ENCODE results near the gene OIT3. TPM values are rescaled to one million over a fixed set of nuclear protein-coding genes. Genes with fewer than 3 reads are reported as not detected.

The OIT3 gene
- total and polyA plus RNA-seq, 2 donors (not counting 3 experiments of a cell fraction or from before 2014, with no cell fraction given) = 0.15 TPM; not detected in 1

DNA sequence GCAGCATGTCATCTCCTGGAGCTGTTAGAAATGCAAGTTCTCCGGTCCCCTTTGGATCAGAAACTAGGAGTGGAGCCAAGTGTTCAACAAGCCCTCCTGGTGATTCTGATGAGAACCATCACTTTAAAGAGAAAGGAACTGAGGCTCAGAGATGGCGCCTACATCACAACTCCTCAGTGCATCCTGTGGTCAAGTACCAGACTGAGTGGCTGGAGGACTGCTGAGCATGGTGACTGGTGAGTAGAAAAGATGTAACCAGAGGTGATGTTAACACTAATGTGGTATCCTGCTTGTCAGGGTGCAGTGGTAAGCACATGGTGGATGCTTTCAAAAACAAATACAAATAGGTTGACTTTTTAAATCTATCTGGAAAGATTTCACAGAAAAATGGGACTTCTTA, 3.5 kb upstream of the OIT3 start:
- intact Hi-C loops (cut with micrococcal nuclease) (no loop called here), dilution Hi-C loops (cut with MboI; ENCODE audit: extremely low pct_ligation_motif_present, low sequenced_read_pairs) (no loop called here)
- H3K9ac ChIP-seq (replicated peaks; ENCODE audit: extremely low read depth, insufficient read depth, low read length) = no peak overlapping the region
- no peaks in the 10 kb centered on the region for H3K9me1 ChIP-seq (replicated peaks; ENCODE audit: control insufficient read depth, extremely low read depth, insufficient read depth, low read length)
- ChIA-PET POLR2A (no interaction called here), CTCF (interaction anchor here (0.6 to 1.1 kb wide), 2 partner anchors 9 to 171 kb away, joined by 3 read pairs; no protein-coding TSS in a partner anchor)
- H3K9me3 ChIP-seq (replicated peaks; ENCODE audit: control insufficient read depth, insufficient read depth, low read length) = no peaks in the 10 kb centered on the region
- H3K79me2 ChIP-seq (ENCODE audit: control insufficient read depth, insufficient read depth, low read length) = no peaks in the 10 kb centered on the region
- BruUV-seq (replicated peaks) = no TSS peak
- no peak overlapping the region for H2AFZ ChIP-seq (ENCODE audit: low read depth, low read length)
- no peak overlapping the region for H3K4me2 ChIP-seq (ENCODE audit: insufficient read depth, low read length)
- peaks cover 23% of the 10 kb centered on the region for H3K4me1 ChIP-seq (ENCODE audit: control insufficient read depth, extremely low read depth, insufficient read depth, low read length)
- H3K27ac ChIP-seq (ENCODE audit: insufficient read depth, low read depth, low read length) = no peak overlapping the region
- TF ChIP-seq JUN (IDR thresholded peaks at IDR 0.05; ENCODE audit: borderline replicate concordance, insufficient read depth, insufficient read length, low read depth) (no peak), FOS (IDR thresholded peaks at IDR 0.05; ENCODE audit: borderline replicate concordance, insufficient read depth, low read length) (no peak), POLR2A (IDR thresholded peaks at IDR 0.05; ENCODE audit: low read depth, low read length) (no peak), MAX (IDR thresholded peaks at IDR 0.05; ENCODE audit: insufficient read depth, insufficient read length) (no peak), POLR2AphosphoS5 (IDR thresholded peaks at IDR 0.05; ENCODE audit: insufficient read depth, low read depth, low read length) (no peak), EZH2 (IDR thresholded peaks at IDR 0.05; ENCODE audit: borderline replicate concordance, low read depth, low read length, severe bottlenecking) (no peak), MYC (IDR thresholded peaks at IDR 0.05; ENCODE audit: low read depth, low read length) (no peak), GATA2 (IDR thresholded peaks at IDR 0.05; ENCODE audit: insufficient read depth, insufficient read length, low read depth, low read length) (no peak)
- TF ChIP-seq, protein P1, sequence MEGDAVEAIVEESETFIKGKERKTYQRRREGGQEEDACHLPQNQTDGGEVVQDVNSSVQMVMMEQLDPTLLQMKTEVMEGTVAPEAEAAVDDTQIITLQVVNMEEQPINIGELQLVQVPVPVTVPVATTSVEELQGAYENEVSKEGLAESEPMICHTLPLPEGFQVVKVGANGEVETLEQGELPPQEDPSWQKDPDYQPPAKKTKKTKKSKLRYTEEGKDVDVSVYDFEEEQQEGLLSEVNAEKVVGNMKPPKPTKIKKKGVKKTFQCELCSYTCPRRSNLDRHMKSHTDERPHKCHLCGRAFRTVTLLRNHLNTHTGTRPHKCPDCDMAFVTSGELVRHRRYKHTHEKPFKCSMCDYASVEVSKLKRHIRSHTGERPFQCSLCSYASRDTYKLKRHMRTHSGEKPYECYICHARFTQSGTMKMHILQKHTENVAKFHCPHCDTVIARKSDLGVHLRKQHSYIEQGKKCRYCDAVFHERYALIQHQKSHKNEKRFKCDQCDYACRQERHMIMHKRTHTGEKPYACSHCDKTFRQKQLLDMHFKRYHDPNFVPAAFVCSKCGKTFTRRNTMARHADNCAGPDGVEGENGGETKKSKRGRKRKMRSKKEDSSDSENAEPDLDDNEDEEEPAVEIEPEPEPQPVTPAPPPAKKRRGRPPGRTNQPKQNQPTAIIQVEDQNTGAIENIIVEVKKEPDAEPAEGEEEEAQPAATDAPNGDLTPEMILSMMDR (IDR thresholded peaks at IDR 0.05; ENCODE audit: extremely low read depth in 1 of 2, insufficient read depth in 1 of 2, low read depth in 1 of 2, low read length in 2 of 2) = no peak
- H3K36me3 ChIP-seq (ENCODE audit: control insufficient read depth in 2 of 2, extremely low read depth in 1 of 2, insufficient read depth in 2 of 2, low read length in 2 of 2) = no peaks in the 10 kb centered on the region
- FAIRE-seq = no peak
- H3K27me3 ChIP-seq (ENCODE audit: control insufficient read depth in 2 of 2, insufficient read depth in 2 of 2, low read length in 2 of 2) = no peaks in the 10 kb centered on the region
- DNase-seq (ENCODE audit: low read depth, low spot score) = no peak
- H3K4me3 ChIP-seq (replicated peaks in 1 of 3; ENCODE audit: insufficient read depth in 1 of 3, low read depth in 1 of 3, low read length in 3 of 3) = no peak overlapping the region
- no peaks in the 10 kb centered on the region for H4K20me1 ChIP-seq (replicated peaks; ENCODE audit: control insufficient read depth, extremely low read depth, insufficient read depth, low read length)

All from endothelial cell of umbilical vein (primary cell).